GM12801 (cell line): ENCODE data around the gene UMOD.

Experiments used
- TF ChIP-seq, protein P1 (sequence below): IDR thresholded peaks from one replicate; pipeline ENCODE4 v1.5.1; 2011; ENCODE audit warnings: control low read depth; ENCODE audit not compliant: insufficient read length; ENCODE audit errors: extremely low read depth

Gene UMOD

DNA sequence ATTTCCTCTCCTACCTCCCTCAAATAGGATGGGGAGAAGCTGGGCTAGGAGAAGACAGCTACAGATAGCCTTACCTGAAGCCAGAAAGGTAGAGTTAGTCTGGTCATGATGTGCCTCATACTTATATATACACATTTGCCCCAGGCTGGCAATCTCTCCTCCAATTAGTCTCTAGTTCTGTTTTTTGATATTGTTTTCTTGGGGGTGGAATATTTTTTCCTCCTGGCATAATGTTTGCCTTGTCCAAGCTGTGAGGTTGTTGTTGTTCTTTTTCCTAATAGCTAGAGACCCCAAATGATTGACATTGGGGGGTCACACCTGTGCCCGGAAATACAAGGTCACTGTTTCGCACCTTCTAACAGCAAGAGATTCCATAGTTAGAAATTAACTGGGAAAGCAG is at the start of gene UMOD:
UMOD (minus strand) TSS at position 101 of the 400 bp plus-strand sequence. CDS start 1,978 bp downstream, outside the sequence.
- TF ChIP-seq, protein P1, sequence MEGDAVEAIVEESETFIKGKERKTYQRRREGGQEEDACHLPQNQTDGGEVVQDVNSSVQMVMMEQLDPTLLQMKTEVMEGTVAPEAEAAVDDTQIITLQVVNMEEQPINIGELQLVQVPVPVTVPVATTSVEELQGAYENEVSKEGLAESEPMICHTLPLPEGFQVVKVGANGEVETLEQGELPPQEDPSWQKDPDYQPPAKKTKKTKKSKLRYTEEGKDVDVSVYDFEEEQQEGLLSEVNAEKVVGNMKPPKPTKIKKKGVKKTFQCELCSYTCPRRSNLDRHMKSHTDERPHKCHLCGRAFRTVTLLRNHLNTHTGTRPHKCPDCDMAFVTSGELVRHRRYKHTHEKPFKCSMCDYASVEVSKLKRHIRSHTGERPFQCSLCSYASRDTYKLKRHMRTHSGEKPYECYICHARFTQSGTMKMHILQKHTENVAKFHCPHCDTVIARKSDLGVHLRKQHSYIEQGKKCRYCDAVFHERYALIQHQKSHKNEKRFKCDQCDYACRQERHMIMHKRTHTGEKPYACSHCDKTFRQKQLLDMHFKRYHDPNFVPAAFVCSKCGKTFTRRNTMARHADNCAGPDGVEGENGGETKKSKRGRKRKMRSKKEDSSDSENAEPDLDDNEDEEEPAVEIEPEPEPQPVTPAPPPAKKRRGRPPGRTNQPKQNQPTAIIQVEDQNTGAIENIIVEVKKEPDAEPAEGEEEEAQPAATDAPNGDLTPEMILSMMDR: no peak

GRCh38 chr16:20401475-20402016 is 49.0 kb upstream of the UMOD start:
- TF ChIP-seq, protein P1: no peak

- TF ChIP-seq, protein P1: no peak
Observed at GRCh38 chr16:20401066-20401465, 48.6 kb upstream of the UMOD start.

GRCh38 chr16:20399185-20399584 is 46.7 kb upstream of the UMOD start:
- TF ChIP-seq, protein P1: no peak

DNA sequence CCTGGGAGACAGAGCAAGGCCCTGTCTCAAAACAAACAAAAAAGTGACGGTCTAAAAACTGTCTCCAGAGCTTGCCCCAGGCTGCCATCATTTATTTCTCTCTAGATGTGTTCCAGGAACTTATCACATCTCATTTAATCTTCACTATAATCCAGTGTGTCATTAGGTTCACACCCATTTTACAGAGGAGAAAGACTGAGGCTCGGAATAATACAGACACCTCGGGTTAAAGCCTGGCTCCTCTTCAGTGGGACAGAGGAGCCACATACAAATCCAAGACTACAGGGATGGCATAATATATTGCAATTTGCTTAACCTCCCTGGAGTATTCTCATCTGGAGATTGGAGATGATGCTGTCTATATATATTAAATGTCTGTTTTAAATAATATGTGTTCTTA is 46.1 kb upstream of the UMOD start:
- TF ChIP-seq, protein P1: no peak

DNA sequence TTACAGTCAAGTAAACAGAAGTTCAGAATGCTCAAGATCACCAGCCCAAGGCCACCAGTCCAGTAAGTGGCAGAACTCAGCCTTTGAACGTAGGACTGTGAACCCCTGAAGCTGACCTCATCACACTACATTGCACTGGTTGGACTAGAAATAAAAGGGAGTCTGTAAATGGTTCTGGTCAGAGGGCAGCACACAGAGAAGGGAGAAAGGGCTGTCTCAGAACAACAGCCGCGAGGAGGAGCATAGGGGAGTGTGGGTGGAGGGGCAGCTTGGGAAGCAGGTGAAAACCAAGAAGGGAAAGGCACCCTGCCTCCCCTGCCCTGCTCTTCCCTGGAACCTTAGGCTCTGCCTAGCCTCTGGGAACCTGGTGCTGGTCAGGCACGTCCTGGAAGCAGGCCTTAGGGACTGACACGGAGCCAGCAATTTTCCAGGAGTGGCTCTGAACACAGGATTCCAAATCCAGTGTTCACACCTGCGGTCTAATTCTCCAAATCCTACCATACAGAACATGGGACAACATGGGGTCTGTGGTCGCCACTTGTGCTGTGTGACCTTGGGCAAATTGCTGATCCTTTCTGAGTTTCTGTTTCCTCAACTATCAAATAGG is 45.1 kb upstream of the UMOD start:
- TF ChIP-seq, protein P1: no peak

DNA sequence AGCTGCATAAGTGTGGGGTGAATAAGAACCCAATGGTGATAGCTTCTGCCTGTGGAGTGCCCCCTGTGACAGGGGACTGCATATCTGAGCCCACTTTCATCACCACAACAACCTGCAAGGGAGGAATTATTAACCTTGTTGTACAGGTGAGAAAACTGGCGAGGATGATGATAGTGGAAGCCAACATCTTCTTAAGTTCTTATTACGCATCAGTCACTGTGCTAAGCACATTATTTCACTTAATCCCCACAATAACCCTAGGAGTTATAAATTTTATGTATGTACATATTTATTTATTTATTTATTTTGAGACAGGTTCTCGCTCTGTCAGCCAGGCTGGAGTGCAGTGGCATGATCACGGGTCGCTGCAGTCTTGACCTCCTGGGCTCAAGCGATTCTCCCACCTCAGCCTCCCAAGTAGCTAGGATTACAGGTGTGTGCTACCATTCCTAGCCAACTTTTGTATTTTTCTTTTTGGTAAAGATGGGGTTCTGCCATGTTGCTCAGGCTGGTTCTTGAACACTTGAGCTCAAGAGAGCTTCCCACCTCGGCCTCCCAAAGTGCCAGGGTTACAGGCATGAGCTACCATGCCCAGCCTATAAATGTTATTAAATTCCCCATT is 44.4 kb upstream of the UMOD start:
- TF ChIP-seq, protein P1: no peak
